Measurements from ENCODE around the gene NOX4.
A peak's percentile ranks its signal among the peaks of the same experiment; 100 is the strongest.
"Not testable (repeated sequence)": the region's sequence is repeated elsewhere in the genome, so short reads cannot be mapped to it uniquely, and the experiment has no call there.

The NOX4 gene

DNA sequence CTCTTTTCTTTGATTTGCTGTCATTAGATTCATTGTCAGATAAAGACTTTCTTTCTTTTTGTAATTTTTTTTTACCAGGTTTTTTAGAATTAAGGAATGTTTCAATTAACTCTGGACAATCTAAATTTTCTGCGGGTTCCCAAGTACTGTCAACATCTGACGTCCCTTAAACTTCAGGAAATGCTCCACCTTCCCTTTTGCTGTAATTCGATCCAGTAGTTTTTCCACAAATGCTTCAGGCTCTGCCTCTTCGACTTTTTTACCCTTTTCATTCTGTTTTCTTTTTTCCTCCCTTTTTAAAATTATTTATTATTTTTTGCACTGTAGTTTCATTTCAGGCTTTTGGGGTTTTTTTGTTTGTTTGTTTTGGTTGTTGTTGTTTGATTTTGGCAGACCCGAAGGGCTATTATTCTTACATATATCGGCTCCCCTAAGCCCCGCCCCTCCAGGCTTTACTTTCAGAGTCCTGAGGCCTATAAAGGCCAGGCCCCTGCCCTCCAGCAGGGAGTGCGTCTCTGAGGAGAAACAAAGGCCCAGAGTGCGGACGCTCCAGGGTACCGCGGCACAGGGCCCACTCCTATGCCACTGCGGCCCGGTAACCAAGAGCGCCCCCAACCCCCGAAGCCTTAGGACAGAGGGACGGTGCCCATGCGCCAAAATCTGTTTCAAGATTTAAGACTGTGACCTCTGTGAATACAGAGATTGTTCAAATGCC is 197.1 kb downstream of the NOX4 start:
- DNase-seq, result peak; percentile 16

DNA sequence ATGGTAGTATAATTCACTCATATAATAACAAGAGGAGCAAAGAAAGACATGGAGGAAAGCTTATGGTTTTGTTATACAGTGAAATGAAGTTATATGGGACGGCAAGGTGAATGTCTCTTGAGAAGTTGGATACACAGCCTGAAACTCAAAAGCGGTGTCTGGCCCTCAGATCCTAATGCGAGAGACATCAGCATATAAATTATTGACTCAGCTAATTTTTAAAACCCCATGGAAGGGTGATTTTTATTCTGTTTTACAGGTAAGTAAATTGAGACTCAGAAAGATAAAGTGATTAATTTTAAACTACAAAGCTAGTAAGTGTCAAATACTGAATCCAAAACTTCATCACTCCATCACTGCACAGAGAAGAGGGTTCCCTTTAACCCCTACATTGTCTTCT is 203.2 kb downstream of the NOX4 start:
- not testable (repeated sequence) for DNase-seq

DNA sequence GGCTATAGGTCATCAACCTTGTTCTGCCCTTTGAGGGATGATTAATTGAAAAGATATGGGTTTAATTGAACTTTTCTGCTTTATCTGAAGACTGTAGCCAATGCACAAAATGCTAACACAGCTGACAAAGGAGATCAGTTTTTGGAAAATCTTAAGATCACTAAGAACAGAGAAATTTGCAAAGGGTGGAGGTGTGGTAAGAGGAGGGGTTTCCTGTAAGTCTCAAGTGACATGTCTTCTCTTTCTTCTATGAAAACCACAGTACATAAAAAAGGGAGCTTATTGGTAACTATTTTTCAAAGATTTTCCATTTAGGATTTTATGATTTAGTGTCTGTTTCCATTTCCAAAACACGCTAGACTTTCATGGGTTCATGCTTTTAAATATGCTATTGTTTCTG is 204.6 kb downstream of the NOX4 start:
- DNase-seq, result not testable (repeated sequence)

DNA sequence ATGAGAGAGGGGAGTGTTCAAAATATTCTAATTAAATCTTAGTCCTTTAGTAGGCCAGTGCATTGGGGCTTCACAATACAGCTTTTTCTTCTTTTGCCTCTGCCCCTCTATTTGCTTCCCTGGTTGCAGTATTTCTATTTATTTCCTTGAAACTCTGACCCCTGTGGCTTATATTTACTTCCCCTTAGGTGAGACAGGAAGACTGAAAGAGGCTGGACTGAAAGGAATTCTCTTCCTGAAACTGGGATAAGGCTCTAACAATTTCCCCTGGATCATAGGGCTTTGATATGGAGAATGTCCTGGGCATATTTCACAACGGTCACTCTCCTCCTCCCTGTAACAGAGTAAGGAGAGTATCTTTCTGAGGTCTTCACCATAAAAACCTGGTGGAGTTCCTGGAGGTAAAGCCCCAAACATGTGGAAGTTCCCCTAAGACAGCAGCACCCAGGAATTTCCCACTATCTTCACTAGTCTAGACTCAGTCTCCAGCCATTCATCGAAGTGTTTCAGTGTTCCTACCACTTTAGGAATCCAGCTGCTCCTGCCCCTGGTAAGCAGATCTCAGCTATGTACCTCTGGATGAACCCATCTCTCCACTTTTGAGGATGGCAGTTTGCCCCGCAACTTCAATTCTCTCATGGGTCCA is 210.0 kb downstream of the NOX4 start:
- DNase-seq, result not testable (repeated sequence)

DNA sequence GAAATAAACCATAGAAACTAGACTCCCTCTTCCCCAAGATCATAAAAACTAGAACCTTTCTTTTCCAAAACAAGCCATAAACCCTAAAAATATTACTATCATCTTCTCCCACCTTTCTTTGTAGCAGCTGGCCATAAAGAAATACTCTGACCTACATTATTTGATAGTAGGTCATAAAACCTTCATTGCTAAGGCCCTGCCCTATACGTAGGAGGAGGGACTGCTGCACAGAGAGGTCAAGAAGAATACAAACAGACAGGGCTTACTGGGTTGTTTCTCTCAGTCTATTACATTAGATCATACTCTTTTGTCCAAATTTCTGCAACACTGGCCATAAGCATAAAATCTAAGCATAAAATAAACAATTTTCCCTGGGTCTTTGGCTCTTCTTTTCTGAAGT is 212.0 kb downstream of the NOX4 start:
- DNase-seq, result no peak

DNA sequence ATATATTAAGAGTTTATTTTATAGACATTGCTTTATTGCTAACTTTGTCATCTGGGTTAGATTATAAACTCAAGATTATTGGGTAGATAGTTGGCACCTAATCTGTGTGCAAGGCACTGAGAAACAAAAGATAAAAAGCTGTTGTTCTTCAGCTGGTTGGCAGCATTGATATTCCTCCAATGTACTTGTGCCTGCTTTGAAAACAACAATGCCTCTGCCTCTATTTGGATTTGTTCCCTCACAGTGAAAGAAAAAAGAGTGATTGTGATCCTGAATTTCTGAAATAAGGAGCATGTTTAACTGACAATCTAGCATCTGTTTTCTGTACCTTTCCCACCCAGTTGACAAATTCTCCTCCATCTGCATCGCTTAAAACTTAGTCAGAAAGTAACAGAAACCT is 215.2 kb downstream of the NOX4 start:
- DNase-seq, result no peak
